Neural progenitor cell (in vitro differentiated cells): ENCODE data around the gene DPYD. TPM values are rescaled to one million over a fixed set of nuclear protein-coding genes. Genes with fewer than 3 reads are reported as not detected.
A peak's percentile ranks its signal among the peaks of the same experiment; 100 is the strongest.

ENCODE experiments used
- DNase-seq: peaks from one replicate; pipeline ENCODE4 v3.0.0-alpha.2; 2016; ENCODE audit warnings: low spot score
- H2AFZ ChIP-seq: fragments of 200-600 bp; sonication (generic); replicated peaks from 2 replicates; pipeline ENCODE4 v1.6.1; 2016; ENCODE audit warnings: antibody characterized with exemption
- H3F3A ChIP-seq: fragments of 200-600 bp; sonication (generic); 2 replicates; pipeline ENCODE4 v1.6.1; 2016; ENCODE audit warnings: antibody characterized with exemption, low read depth
- H3K27ac ChIP-seq: fragments of 200-600 bp; sonication (generic); 2 replicates; pipeline ENCODE4 v1.5.1; 2016; ENCODE audit warnings: mild to moderate bottlenecking
- H3K27me3 ChIP-seq: fragments of 200-600 bp; sonication (generic); 2 replicates; pipeline ENCODE4 v1.6.1; 2016; ENCODE audit warnings: mild to moderate bottlenecking, moderate library complexity
- H3K36me3 ChIP-seq: fragments of 200-600 bp; sonication (generic); 2 replicates; pipeline ENCODE4 v1.5.1; 2016
- H3K4me1 ChIP-seq: fragments of 200-600 bp; sonication (generic); 2 replicates; pipeline ENCODE4 v1.6.1; 2016; ENCODE audit warnings: mixed run types
- H3K4me2 ChIP-seq: fragments of 200-600 bp; sonication (generic); 2 replicates; pipeline ENCODE4 v1.6.1; 2016
- H3K4me3 ChIP-seq: fragments of 200-600 bp; sonication (generic); 2 replicates; pipeline ENCODE4 v1.5.1; 2016
- H3K79me2 ChIP-seq: fragments of 200-600 bp; sonication (generic); 2 replicates; pipeline ENCODE4 v1.6.1; 2016; ENCODE audit warnings: low read depth
- H3K9ac ChIP-seq: fragments of 200-600 bp; sonication (generic); 2 replicates; pipeline ENCODE4 v1.6.1; 2016
- H3K9me3 ChIP-seq: fragments of 200-600 bp; sonication (generic); 2 replicates; pipeline ENCODE4 v1.5.1; 2016; ENCODE audit warnings: low read depth
- H4K20me1 ChIP-seq: fragments of 200-600 bp; sonication (generic); 2 replicates; pipeline ENCODE4 v1.6.1; 2016; ENCODE audit warnings: low read depth
- H3K27ac Mint-ChIP-seq: 3 replicates; pipeline ENCODE4 v1.8.0; 2021; ENCODE audit warnings: mixed read lengths
- H3K27me3 Mint-ChIP-seq: 2 replicates; pipeline ENCODE4 v1.8.0; 2022; ENCODE audit warnings: low read depth, mild to moderate bottlenecking, inconsistent platforms, moderate library complexity, mixed read lengths; ENCODE audit not compliant: insufficient read depth
- H3K36me3 Mint-ChIP-seq: 3 replicates; pipeline ENCODE4 v1.8.0; 2021; ENCODE audit warnings: mixed read lengths
- H3K4me1 Mint-ChIP-seq: 3 replicates; pipeline ENCODE4 v1.8.0; 2021; ENCODE audit warnings: mixed read lengths
- H3K4me3 Mint-ChIP-seq: 3 replicates; pipeline ENCODE4 v1.8.0; 2021; ENCODE audit warnings: mild to moderate bottlenecking, moderate library complexity, mixed read lengths
- H3K9me3 Mint-ChIP-seq: 3 replicates; pipeline ENCODE4 v1.8.0; 2020; ENCODE audit warnings: mixed read lengths
- CTCF ChIP-seq: fragments of 200-600 bp; sonication (generic); IDR thresholded peaks from 2 replicates; pipeline ENCODE4 v1.5.1; 2017; ENCODE audit warnings: antibody characterized with exemption, mild to moderate bottlenecking
- EZH2 ChIP-seq: fragments of 200-600 bp; sonication (generic); IDR thresholded peaks from 2 replicates; pipeline ENCODE4 v1.6.1; 2017; ENCODE audit warnings: antibody characterized with exemption, mild to moderate bottlenecking, moderate library complexity
- EZH2phosphoT487 ChIP-seq: fragments of 200-600 bp; sonication (generic); IDR thresholded peaks from 2 replicates; pipeline ENCODE4 v1.6.1; 2017; ENCODE audit warnings: antibody characterized with exemption
- total RNA-seq: library from RNA; depleted of rRNA; stranded (reverse); fragments of >200 nt; gene quantifications from 2 replicates; pipeline ENCODE4 v1.2.3, GENCODE V29; 2015; ENCODE audit warnings: low replicate concordance

The DPYD gene
- total RNA-seq, 1 donor from 2014 or later = 0.43 TPM

DNA sequence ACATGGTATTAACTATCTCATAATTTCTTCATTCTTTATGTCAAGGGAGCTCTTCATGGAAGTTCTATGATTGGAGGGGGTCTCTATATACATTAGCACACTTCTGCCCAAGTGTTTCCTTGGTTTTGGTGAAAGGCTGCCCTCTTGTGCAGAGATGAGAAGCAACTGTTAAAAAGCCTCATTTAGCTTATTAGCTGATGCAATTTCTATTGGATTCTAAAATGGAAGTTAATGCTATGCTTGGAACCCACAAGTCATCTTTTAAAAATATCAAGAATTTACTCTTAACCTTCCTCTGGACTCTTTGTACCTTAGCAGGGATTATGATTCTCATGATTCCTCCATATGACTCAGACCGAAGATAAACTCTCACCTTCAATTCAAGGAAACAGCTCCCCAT, 870.3 kb downstream of the DPYD start:
- peaks cover 10% of the 10 kb centered on the region for H3K9me3 Mint-ChIP-seq
- Histone ChIP-seq H3K27ac (no peak overlapping the region), H2AFZ (no peak overlapping the region), H3K27me3 (no peaks in the 10 kb centered on the region), H3K9me3 (no peaks in the 10 kb centered on the region), H3K36me3 (no peaks in the 10 kb centered on the region), H3K4me3 (no peak overlapping the region), H3K9ac (no peak overlapping the region), H3K4me1 (peaks cover 25% of the 10 kb centered on the region), H4K20me1 (no peaks in the 10 kb centered on the region), H3K79me2 (no peaks in the 10 kb centered on the region), H3K4me2 (no peak overlapping the region), H3F3A (peaks cover 6% of the 10 kb centered on the region)
- H3K36me3 Mint-ChIP-seq = peaks cover 2% of the 10 kb centered on the region
- DNase-seq = peak; percentile 33
- no peak for TF ChIP-seq EZH2phosphoT487
- peak; percentile 60 for TF ChIP-seq CTCF
- no peak for TF ChIP-seq EZH2
- H3K4me1 Mint-ChIP-seq = peaks cover 12% of the 10 kb centered on the region
- no peaks in the 10 kb centered on the region for H3K27me3 Mint-ChIP-seq
- H3K4me3 Mint-ChIP-seq = no peak overlapping the region
- no peak overlapping the region for H3K27ac Mint-ChIP-seq

DNA sequence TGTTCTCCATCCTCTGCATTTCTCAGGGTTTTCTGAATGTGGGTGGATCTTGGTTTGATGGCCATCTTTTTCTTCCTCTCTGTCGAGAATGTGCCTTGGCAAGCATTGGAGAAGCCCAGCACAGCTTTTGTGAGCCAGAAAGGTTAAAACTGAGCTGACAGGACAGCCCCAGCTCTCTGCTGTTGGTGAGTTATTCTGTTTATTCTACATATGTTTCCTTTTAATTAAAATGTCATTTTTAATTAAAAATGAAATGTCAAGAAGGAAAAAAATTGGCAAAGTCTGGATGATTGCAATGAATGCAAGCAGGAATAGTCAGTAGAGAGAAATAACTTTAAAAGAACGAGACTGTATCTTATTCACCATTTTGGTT, 873.4 kb downstream of the DPYD start:
- no peaks in the 10 kb centered on the region for H3K27me3 ChIP-seq
- DNase-seq = no peak
- H4K20me1 ChIP-seq = no peaks in the 10 kb centered on the region
- H3K36me3 ChIP-seq = no peaks in the 10 kb centered on the region
- H3K9ac ChIP-seq = no peak overlapping the region
- H3K79me2 ChIP-seq = no peaks in the 10 kb centered on the region
- H3K27ac ChIP-seq = no peak overlapping the region
- H3K36me3 Mint-ChIP-seq = no peaks in the 10 kb centered on the region
- no peak overlapping the region for H3K27ac Mint-ChIP-seq
- H3F3A ChIP-seq = no peaks in the 10 kb centered on the region
- no peaks in the 10 kb centered on the region for H3K27me3 Mint-ChIP-seq
- no peak overlapping the region for H2AFZ ChIP-seq
- no peak overlapping the region for H3K4me2 ChIP-seq
- no peaks in the 10 kb centered on the region for H3K4me1 Mint-ChIP-seq
- H3K4me1 ChIP-seq = peaks cover 14% of the 10 kb centered on the region
- no peak overlapping the region for H3K4me3 ChIP-seq
- TF ChIP-seq EZH2phosphoT487 (no peak), CTCF (no peak), EZH2 (no peak)
- no peaks in the 10 kb centered on the region for H3K9me3 ChIP-seq
- peaks cover 11% of the 10 kb centered on the region for H3K9me3 Mint-ChIP-seq
- no peak overlapping the region for H3K4me3 Mint-ChIP-seq

DNA sequence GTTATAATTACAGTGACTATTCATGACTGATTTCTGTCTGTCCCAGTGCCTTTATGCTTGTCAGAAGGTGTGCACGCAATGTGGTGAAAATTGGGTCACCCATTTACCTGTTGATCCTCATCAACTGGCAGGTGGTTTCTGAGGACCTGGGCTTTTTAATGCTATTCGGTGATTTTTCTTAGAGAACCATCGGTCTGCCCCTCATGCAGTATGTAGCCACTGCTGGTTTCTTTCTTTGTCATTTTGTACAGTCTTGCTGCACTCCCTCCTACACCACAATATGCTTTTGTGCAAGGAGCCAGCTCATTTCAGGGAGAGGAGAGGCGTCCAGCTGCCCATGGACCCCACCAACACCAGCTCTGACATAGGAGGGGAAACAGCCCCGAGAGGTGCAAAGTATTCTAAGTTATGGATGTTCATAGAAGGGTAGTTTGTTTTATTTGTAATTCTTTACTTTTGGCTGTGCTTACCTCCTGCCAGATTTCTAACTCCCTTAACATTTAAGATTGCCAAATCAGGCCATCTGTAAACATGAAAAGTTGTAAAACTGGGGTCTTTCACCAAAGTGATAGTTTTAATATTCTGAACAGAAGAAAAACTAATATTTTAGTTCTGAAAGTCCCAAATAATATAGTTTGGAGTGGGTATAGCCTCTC, 873.9 kb downstream of the DPYD start:
- H3K4me3 ChIP-seq = no peak overlapping the region
- TF ChIP-seq EZH2phosphoT487 = no peak
- TF ChIP-seq EZH2 = no peak
- no peak for TF ChIP-seq CTCF
- no peaks in the 10 kb centered on the region for H3K9me3 ChIP-seq
- no peaks in the 10 kb centered on the region for H3K27me3 ChIP-seq
- Mint-ChIP-seq H3K27me3 (no peaks in the 10 kb centered on the region), H3K9me3 (peaks cover 16% of the 10 kb centered on the region), H3K36me3 (no peaks in the 10 kb centered on the region), H3K4me1 (no peaks in the 10 kb centered on the region), H3K27ac (no peak overlapping the region), H3K4me3 (no peak overlapping the region)
- no peak overlapping the region for H3K27ac ChIP-seq
- no peak for DNase-seq
- no peak overlapping the region for H3K4me2 ChIP-seq
- H4K20me1 ChIP-seq = no peaks in the 10 kb centered on the region
- no peak overlapping the region for H2AFZ ChIP-seq
- peaks cover 9% of the 10 kb centered on the region for H3K4me1 ChIP-seq
- H3K36me3 ChIP-seq = no peaks in the 10 kb centered on the region
- H3K9ac ChIP-seq = no peak overlapping the region
- H3F3A ChIP-seq = no peaks in the 10 kb centered on the region
- no peaks in the 10 kb centered on the region for H3K79me2 ChIP-seq
